HG03108 (cell line): ENCODE data around the gene KCNJ6.
"Not testable (repeated sequence)": the region's sequence is repeated elsewhere in the genome, so short reads cannot be mapped to it uniquely, and the experiment has no call there.

Experiments
- ATAC-seq: cut with Tn5 transposase; IDR thresholded peaks from one replicate; pipeline ENCODE4 v1.9.1; 2021; ENCODE audit warnings: moderate library complexity; ENCODE audit not compliant: unreplicated experiment

KCNJ6 gene

DNA sequence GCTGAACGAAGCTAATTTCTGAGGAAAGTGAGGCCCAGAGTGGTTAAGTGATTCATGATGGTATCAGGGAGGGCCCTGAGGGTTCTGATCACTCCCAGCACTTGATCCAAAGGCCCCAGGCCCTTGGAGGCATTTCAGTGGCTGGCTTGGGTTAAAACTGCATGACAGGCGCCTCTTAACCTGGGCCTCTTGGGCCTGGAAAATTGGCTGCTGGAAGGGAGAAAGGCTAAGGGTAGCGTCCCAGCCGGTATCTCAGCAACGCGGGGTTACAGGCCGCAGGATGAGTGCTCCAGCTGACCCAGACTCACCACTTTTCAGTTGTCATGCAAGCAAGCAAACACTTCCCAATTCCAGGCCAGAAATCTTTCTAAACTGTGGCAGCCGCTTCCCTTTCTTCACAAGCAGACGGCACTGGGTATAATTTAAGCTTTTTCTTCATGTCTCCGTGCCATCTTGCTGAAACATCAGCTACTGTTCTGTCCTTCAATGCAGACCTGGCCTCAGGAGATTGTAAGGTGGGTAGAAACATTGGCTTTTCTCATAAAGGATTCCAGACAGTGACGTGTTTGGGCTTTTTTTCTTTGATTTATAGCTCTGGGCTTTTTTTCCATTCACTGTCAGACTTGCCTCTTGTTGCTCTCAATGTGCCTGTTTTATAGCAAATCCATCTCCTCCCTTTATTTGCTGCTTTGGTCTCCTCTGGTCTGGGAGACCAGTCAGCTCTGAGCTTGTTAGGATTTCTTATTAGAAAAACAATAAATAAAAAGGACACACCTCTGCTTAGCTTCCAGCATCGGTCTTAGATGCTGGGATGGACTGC is 229.1 kb downstream of the KCNJ6 start:
- no peak for ATAC-seq

- ATAC-seq, result no peak
These were observed 231.7 kb downstream of the KCNJ6 start for GRCh38 chr21:37684547-37684946.

DNA sequence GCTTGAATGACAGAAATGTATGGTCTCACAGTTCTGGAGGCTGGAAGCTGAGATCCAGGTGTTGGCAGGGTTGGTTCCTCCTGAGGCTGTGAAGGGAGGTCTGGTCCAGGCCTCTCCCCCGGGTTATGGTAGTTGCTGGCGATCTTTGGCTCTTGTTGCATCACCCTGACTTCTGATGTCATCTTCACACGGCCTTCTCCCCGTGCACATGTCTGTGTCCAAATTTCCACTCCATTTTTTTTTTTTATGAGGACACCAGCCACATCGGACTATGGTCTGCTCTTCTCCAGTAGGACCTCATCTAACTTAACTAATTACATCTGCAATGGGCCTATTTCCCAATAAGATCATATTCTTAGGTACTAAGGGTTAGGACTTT is 232.2 kb downstream of the KCNJ6 start:
- ATAC-seq, result no peak

- no peak for ATAC-seq
These were observed 232.7 kb downstream of the KCNJ6 start for GRCh38 chr21:37683396-37684114.

GRCh38 chr21:37682966-37683365 is 233.3 kb downstream of the KCNJ6 start:
- ATAC-seq, result no peak

DNA sequence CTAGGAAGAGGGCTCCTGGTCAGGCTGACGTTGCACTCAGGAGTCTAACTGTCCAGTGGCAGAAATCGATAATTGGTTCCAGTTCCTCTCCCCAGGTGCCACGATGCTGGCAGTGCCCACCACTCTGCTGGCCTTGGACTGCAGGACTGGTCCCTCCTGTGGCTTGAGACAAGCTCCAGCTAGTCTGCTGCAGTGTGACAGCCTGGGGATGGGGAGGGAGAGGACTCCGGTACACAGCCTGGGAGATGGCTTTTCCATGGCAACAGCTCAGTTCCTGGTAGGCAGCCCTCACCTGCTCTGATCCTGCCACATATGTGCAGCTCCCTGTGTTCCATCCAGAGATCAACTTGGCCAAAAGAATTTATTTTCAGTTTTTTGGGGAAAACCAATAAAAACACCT is 239.3 kb downstream of the KCNJ6 start:
- no peak for ATAC-seq

DNA sequence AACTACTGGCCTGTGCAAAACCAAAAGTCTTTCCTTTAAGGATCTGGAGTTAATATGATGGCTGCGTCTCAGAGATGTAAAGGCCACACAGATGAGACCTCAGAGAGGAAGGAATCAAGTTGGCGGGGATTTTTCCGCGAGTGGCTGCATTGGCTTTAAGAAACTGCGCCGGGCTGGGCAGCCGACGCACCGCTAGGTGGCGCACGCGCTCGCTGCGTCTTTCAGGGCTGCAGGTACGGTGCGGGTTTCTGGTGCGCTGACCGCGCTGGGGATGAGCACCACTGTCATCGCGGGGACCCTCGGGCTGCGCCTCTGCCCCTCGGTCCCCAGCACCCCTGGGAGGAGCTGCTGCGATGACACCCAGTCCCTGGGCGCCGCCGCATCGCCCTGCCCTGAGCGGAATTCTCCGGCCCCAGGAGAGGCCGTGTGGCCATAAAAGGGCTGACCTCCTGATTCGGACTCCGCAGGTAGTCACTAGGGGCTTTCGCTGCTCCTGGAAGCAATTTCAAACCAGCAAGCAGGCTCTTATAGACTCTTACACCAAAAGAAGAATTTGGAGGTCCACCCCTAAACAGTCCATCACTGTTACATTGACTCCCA is 241.0 kb downstream of the KCNJ6 start:
- no peak for ATAC-seq

DNA sequence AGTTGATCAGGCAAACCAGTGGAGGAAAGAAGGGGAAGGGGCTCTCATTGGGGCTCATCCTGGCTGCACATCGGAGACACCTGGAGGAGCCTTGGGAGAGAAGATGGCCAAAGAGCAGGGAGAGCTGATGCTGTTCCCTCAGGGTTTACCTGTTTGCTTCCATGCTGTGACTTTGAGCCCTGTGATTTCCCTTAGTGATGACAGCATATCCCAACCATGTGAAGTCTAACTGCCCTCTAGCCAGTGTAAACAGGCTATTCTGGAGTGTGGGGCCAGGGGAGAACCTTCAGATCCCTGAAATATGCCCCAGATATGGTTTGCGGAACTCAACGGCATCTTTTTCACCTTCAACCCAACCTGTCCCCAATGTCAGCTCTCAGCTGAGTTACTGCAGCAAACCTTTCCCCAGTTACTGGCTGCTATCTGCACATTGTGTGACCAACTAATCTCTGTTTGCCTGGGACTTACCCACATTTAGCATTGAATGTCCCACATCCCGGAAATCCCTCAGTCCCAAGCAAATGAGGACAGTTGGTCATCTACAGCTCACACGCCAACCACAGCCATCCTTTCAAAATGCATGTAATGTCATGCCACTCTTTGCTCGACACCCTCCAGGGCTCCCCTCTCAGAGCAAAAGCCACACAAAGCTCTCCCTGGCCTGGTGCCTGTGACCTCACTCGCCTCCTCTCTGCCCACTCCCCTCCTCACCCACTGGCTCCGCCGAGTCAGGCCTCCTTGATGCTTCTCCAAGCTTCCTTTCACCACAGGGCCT is 242.3 kb downstream of the KCNJ6 start:
- no peak for ATAC-seq

- ATAC-seq, result no peak
These were observed 244.9 kb downstream of the KCNJ6 start for GRCh38 chr21:37671381-37671780.

DNA sequence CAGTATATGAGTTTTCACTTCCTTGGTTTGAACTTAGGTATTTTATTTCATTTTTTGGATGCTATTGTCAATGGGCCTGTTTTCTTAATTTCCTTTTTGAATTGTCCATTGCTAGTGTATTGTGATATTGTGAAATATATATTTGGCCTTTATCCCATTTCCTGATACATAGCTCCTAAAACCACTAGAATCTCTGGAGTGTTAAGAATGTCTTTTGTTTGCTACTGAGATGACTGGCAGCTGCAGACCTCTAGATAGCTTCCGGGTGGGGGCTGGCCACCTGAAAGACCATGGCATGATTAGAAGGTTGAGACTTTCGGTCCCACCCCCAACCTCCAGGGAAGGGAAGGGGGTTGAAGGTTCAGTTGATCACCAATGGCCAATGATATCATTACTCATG is 245.4 kb downstream of the KCNJ6 start:
- ATAC-seq, result no peak

DNA sequence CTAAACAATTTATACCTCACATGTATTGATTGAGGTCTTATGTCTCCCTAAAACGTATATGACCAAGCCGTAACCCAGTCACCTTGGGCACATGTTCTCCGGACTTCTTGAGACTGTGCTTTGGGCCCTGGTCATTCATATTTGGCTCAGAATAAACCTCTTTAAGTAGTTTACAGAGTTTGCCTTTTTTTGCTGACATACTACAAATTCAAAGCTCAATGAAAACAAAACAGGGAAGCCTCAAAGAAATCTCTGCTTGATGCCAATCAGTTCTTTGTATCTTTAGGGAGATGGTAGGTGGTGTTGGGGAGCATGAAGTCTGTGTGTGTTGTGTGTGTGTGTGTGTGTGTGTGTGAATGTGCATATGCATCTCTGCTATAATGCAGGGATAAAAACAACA is 247.0 kb downstream of the KCNJ6 start:
- ATAC-seq, result no peak

- ATAC-seq, result no peak
These were observed 247.6 kb downstream of the KCNJ6 start for GRCh38 chr21:37668462-37669239.

- ATAC-seq, result no peak
These were observed 248.9 kb downstream of the KCNJ6 start for GRCh38 chr21:37667380-37667779.

- no peak for ATAC-seq
These were observed 250.8 kb downstream of the KCNJ6 start for GRCh38 chr21:37665230-37666024.

GRCh38 chr21:37662227-37662626 is 254.0 kb downstream of the KCNJ6 start:
- ATAC-seq, result not testable (repeated sequence)

GRCh38 chr21:37660709-37661108 is 255.5 kb downstream of the KCNJ6 start:
- no peak for ATAC-seq

DNA sequence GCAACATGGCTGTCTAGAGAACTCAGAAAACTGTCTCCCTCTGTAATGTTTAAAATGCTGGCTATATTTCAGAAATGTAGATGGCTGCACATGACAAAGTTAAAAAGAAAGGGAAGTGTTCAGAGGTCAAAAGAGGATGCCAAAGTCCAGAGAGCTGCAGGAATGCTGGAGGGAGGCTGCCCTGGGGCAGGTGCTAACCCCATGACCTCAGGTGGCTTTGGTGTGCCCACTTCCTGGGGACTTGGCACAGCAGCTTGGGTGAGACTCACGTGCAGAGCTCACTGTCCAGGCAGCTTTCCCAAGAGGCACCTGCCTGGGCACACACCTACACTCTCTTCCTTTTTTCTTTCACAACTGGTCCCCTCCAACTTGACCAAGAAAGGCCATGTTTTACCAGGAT is 256.4 kb downstream of the KCNJ6 start:
- ATAC-seq, result no peak

DNA sequence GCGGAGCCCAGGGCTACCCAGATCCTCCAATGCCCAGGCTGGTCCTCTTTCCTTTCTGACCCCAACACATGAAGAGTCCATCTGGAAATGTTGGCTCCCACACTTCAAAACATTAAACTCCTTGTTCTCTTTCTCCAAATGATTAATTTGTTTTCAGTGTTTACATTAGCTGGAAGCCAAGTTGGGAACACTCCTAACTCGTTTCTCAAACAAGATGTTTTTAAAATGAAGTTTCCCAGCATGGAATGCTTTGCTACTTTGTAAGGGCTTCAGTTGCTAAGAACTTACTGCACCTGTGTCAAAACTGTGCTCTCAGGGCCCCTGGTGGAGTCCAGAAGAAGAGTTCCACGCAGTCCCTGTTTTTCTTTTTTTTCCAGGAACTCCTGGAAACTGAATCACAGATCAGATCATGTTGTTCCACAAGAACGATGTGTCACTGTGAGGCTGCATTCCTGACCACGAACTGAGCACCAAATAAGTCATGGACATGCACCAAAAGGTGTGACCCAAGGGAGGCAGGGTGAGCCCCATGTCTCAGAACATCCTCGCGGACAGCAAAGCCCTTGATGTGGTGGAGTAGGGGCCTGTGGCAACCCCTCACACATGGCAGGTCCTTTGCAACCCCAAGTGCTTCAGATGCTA is 257.3 kb downstream of the KCNJ6 start:
- no peak for ATAC-seq

- ATAC-seq, result no peak
These were observed 258.0 kb downstream of the KCNJ6 start for GRCh38 chr21:37658121-37658816.
